NCI-H1930 (cell line): ENCODE data around the gene ARFGEF3.

Source experiments
- DNase-seq, 2 experiments: peaks; one replicate each; lab custom pipeline; 2025; lab: John Stamatoyannopoulos, UW

ARFGEF3 gene

GRCh38 chr6:138162111-138162954, 594 bp downstream of the ARFGEF3 start:
- DNase-seq: no peak

- no peak for DNase-seq
Measured at GRCh38 chr6:138162955-138163575, 1.3 kb downstream of the ARFGEF3 start.

GRCh38 chr6:138175596-138175995, 13.9 kb downstream of the ARFGEF3 start:
- DNase-seq: no peak

GRCh38 chr6:138176652-138177232, 15.0 kb downstream of the ARFGEF3 start:
- no peak for DNase-seq

GRCh38 chr6:138182939-138183789, 21.4 kb downstream of the ARFGEF3 start:
- DNase-seq: no peak

GRCh38 chr6:138183790-138184134, 22.0 kb downstream of the ARFGEF3 start:
- DNase-seq: no peak

GRCh38 chr6:138184230-138184629, 22.5 kb downstream of the ARFGEF3 start:
- DNase-seq: no peak

- DNase-seq: no peak
Measured at GRCh38 chr6:138187156-138187555, 25.4 kb downstream of the ARFGEF3 start.

- no peak for DNase-seq
Measured at GRCh38 chr6:138188278-138188941, 26.7 kb downstream of the ARFGEF3 start.

GRCh38 chr6:138194287-138194686, 32.5 kb downstream of the ARFGEF3 start:
- no peak for DNase-seq

GRCh38 chr6:138196122-138196738, 34.5 kb downstream of the ARFGEF3 start:
- DNase-seq: no peak

GRCh38 chr6:138197570-138197969, 35.8 kb downstream of the ARFGEF3 start:
- DNase-seq: no peak

- DNase-seq: no peak
Measured at GRCh38 chr6:138198430-138199091, 36.8 kb downstream of the ARFGEF3 start.

GRCh38 chr6:138201836-138202235, 40.1 kb downstream of the ARFGEF3 start:
- no peak for DNase-seq

- DNase-seq: no peak
Measured at GRCh38 chr6:138203315-138203714, 41.6 kb downstream of the ARFGEF3 start.

- DNase-seq: no peak
Measured at GRCh38 chr6:138204303-138204702, 42.6 kb downstream of the ARFGEF3 start.

- no peak for DNase-seq
Measured at GRCh38 chr6:138204792-138205384, 43.1 kb downstream of the ARFGEF3 start.

GRCh38 chr6:138205437-138206094, 43.8 kb downstream of the ARFGEF3 start:
- DNase-seq: no peak

- no peak for DNase-seq
Measured at GRCh38 chr6:138206862-138207261, 45.1 kb downstream of the ARFGEF3 start.
